Breast epithelium (tissue), 3 donors: ENCODE measurements around the gene ARHGAP21.

ENCODE experiments used
- POLR2A ChIP-seq: fragments of 450-650 bp; IDR thresholded peaks from one replicate; pipeline ENCODE4 v1.6.1; 2016; ENCODE audit warnings: antibody characterized with exemption, mild to moderate bottlenecking, moderate library complexity
- POLR2AphosphoS5 ChIP-seq, 3 donors: sonication (generic); formaldehyde crosslinking; IDR thresholded peaks; one replicate each; pipeline ENCODE4 v1.6.1; 2017; ENCODE audit warnings: antibody characterized with exemption in 3 of 3
- TF ChIP-seq, protein P1 (sequence below), 3 donors: fragments of 450-650 bp; IDR thresholded peaks; one replicate each; pipeline ENCODE4 v1.5.1; 2016 to 2017; ENCODE audit warnings: antibody characterized with exemption in 3 of 3, mild to moderate bottlenecking in 3 of 3, moderate library complexity in 3 of 3

DNA sequence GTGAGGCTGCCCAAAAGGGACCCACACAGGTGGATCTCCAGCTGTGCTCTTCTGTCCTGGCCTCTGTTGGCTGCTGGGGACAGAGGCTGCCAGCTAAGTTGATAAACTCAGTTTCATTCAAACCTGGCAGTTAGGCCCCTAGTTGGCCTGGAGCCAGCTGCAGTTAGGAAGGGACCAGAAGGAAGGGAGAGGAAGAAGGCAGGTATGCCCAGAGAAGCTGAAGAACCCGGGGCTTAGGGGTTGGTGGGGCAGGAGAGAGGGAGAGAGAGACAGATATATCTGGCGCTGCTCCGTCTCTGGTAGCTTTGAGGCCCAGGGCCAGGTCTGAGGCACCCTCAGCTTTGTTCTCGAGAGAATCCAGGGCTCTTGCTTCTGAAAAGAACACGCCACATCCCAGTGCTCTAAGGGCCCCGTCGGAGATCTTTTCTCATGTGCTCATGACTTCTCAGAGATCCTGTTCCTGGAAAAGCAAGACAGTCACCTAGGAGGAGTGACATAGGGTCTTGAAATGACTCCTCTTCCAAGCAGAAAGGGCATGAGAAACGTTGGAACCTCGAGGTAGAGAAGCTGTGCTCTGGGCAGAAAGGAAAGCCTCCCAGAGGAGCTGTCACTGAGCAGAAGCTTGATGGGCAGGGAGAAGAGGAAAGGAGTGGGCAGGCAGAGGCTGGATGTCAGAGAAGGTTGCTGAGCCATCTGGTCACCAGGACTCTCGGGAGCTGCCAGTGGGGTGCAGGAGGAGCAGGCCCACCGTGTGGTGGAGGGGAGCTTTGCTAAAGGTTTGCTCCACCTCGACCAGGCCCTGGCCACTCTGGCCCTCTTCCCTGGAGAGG is 153.6 kb downstream of the ARHGAP21 start:
- TF ChIP-seq, protein P1, sequence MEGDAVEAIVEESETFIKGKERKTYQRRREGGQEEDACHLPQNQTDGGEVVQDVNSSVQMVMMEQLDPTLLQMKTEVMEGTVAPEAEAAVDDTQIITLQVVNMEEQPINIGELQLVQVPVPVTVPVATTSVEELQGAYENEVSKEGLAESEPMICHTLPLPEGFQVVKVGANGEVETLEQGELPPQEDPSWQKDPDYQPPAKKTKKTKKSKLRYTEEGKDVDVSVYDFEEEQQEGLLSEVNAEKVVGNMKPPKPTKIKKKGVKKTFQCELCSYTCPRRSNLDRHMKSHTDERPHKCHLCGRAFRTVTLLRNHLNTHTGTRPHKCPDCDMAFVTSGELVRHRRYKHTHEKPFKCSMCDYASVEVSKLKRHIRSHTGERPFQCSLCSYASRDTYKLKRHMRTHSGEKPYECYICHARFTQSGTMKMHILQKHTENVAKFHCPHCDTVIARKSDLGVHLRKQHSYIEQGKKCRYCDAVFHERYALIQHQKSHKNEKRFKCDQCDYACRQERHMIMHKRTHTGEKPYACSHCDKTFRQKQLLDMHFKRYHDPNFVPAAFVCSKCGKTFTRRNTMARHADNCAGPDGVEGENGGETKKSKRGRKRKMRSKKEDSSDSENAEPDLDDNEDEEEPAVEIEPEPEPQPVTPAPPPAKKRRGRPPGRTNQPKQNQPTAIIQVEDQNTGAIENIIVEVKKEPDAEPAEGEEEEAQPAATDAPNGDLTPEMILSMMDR (IDR thresholded peaks at IDR 0.05), result no peak
- TF ChIP-seq POLR2A (no peak), POLR2AphosphoS5 (IDR thresholded peaks at IDR 0.05) (no peak)
